ENCODE data around the gene CHTOP.

Gene CHTOP

GRCh38 chr1:153688736-153689328 lies 55.0 kb downstream of the CHTOP start:
- no peak for DNase-seq

- no peak for DNase-seq
These were observed 59.6 kb downstream of the CHTOP start for GRCh38 chr1:153693466-153693865.

Measured in fibroblast of skin of abdomen (primary cell).